ENCODE results near the gene SLC24A3.

Gene SLC24A3

GRCh38 chr20:19351542-19351941 is 139.1 kb downstream of the SLC24A3 start:
- no peak for DNase-seq

GRCh38 chr20:19354950-19355349 is 142.5 kb downstream of the SLC24A3 start:
- DNase-seq, result no peak

- no peak for DNase-seq
These were observed 149.3 kb downstream of the SLC24A3 start for GRCh38 chr20:19361790-19362189.

- no peak for DNase-seq
These were observed 151.0 kb downstream of the SLC24A3 start for GRCh38 chr20:19363476-19363875.

GRCh38 chr20:19367591-19367990 is 155.1 kb downstream of the SLC24A3 start:
- DNase-seq, result no peak

GRCh38 chr20:19368351-19368750 is 155.9 kb downstream of the SLC24A3 start:
- DNase-seq, result no peak

- no peak for DNase-seq
These were observed 157.9 kb downstream of the SLC24A3 start for GRCh38 chr20:19370076-19371075.

- DNase-seq, result no peak
These were observed 158.7 kb downstream of the SLC24A3 start for GRCh38 chr20:19371112-19371511.

- DNase-seq, result no peak
These were observed 161.8 kb downstream of the SLC24A3 start for GRCh38 chr20:19374216-19374615.

GRCh38 chr20:19375395-19375794 is 163.0 kb downstream of the SLC24A3 start:
- no peak for DNase-seq

- no peak for DNase-seq
These were observed 163.4 kb downstream of the SLC24A3 start for GRCh38 chr20:19375801-19376200.

- DNase-seq, result no peak
These were observed 164.2 kb downstream of the SLC24A3 start for GRCh38 chr20:19376451-19377229.

- DNase-seq, result no peak
These were observed 165.6 kb downstream of the SLC24A3 start for GRCh38 chr20:19378058-19378457.

- DNase-seq, result no peak
These were observed 167.8 kb downstream of the SLC24A3 start for GRCh38 chr20:19380211-19380610.

GRCh38 chr20:19381947-19382346 is 169.5 kb downstream of the SLC24A3 start:
- DNase-seq, result no peak

GRCh38 chr20:19382386-19383340 is 170.2 kb downstream of the SLC24A3 start:
- DNase-seq, result no peak

- DNase-seq, result no peak
These were observed 172.5 kb downstream of the SLC24A3 start for GRCh38 chr20:19384940-19385339.

- no peak for DNase-seq
These were observed 174.8 kb downstream of the SLC24A3 start for GRCh38 chr20:19387251-19387650.

- DNase-seq, result no peak
These were observed 180.1 kb downstream of the SLC24A3 start for GRCh38 chr20:19392344-19393130.

GRCh38 chr20:19396460-19397081 is 184.1 kb downstream of the SLC24A3 start:
- no peak for DNase-seq

- no peak for DNase-seq
These were observed 184.8 kb downstream of the SLC24A3 start for GRCh38 chr20:19397226-19397625.

Data from stimulated activated CD4-positive, alpha-beta T cell treated with anti-CD3 and anti-CD28 coated beads, Interleukin-1b, Interleukin-23, amount 100 ng/mL, for 48 hours (primary cell).